Colonic mucosa (tissue), 4 donors: ENCODE results near the gene RUNX3. TPM values are rescaled to one million over a fixed set of nuclear protein-coding genes. Genes with fewer than 3 reads are reported as not detected.
A peak's percentile ranks its signal among the peaks of the same experiment; 100 is the strongest.

Experiments
- DNase-seq: peaks from one replicate; pipeline ENCODE4 v3.0.0-alpha.2; 2020
- H3K27ac ChIP-seq: fragments of 200-600 bp; one replicate; pipeline ENCODE4 v1.8.0; 2021
- H3K27me3 ChIP-seq: fragments of 200-600 bp; one replicate; pipeline ENCODE4 v1.8.0; 2021
- H3K36me3 ChIP-seq: fragments of 200-600 bp; one replicate; pipeline ENCODE4 v1.8.0; 2021
- H3K4me1 ChIP-seq: fragments of 200-600 bp; one replicate; pipeline ENCODE4 v1.8.0; 2021; ENCODE audit warnings: mild to moderate bottlenecking
- H3K4me3 ChIP-seq: fragments of 200-600 bp; one replicate; pipeline ENCODE4 v1.8.0; 2021
- H3K9ac ChIP-seq, 2 donors: one replicate each; pipeline ENCODE4 v1.7.0; 2013; ENCODE audit warnings: control low read depth in 2 of 2, low read depth in 2 of 2, low read length in 2 of 2
- H3K9me3 ChIP-seq: fragments of 200-600 bp; one replicate; pipeline ENCODE4 v1.8.0; 2021
- CTCF ChIP-seq: fragments of 200-600 bp; IDR thresholded peaks from one replicate; pipeline ENCODE4 v1.8.0; 2022; ENCODE audit warnings: antibody characterized with exemption, mild to moderate bottlenecking
- intact Hi-C: fragments of 100-400 bp; cut with DNase I; formaldehyde crosslinking; loops from one replicate; pipeline ENCODE4 v1.14.1; 2022
- total RNA-seq, 2 donors: library from RNA; stranded (reverse); fragmentation: NEBNext Ultra II Directional in 1 of 2; extraction: Animal tissue kit (Norgen Biotek cat#: 25700) in 1 of 2; gene quantifications; one replicate each; pipeline ENCODE4 v1.2.1, GENCODE V29; 2021
- donor health status: healthy.
- donor health status: DM: no; HTN: no; CAD: no.
- donor health status: DM: no; HTN: no; CAD: no.

The RUNX3 gene
- total RNA-seq, 2 donors from 2014 or later, result 1.6 to 3.2 TPM

- Histone ChIP-seq H3K36me3 (no peaks in the 10 kb centered on the region), H3K27me3 (peaks cover 52% of the 10 kb centered on the region), H3K27ac (no peak overlapping the region), H3K9me3 (no peaks in the 10 kb centered on the region), H3K4me3 (no peak overlapping the region), H3K4me1 (peaks cover 13% of the 10 kb centered on the region), H3K9ac (no peak overlapping the region)
- TF ChIP-seq CTCF, result no peak
- DNase-seq, result no peak
- intact Hi-C loops, result loop anchor here (5.0 kb wide), 3 partner anchors 104 to 269 kb away; no protein-coding TSS in a partner anchor
Observed at GRCh38 chr1:24933468-24933867, 3.4 kb upstream of the RUNX3 start.

- H3K27me3 ChIP-seq, result peaks cover 58% of the 10 kb centered on the region
- DNase-seq, result no peak
- intact Hi-C loops, result loop anchor here (5.0 kb wide), 3 partner anchors 104 to 269 kb away; no protein-coding TSS in a partner anchor
- H3K9me3 ChIP-seq, result no peaks in the 10 kb centered on the region
- H3K36me3 ChIP-seq, result no peaks in the 10 kb centered on the region
- H3K4me1 ChIP-seq, result peaks cover 13% of the 10 kb centered on the region
- no peak for TF ChIP-seq CTCF
- no peak overlapping the region for H3K27ac ChIP-seq
- H3K9ac ChIP-seq, result no peak overlapping the region
- H3K4me3 ChIP-seq, result no peak overlapping the region
Observed at GRCh38 chr1:24932725-24933294, 2.7 kb upstream of the RUNX3 start.

DNA sequence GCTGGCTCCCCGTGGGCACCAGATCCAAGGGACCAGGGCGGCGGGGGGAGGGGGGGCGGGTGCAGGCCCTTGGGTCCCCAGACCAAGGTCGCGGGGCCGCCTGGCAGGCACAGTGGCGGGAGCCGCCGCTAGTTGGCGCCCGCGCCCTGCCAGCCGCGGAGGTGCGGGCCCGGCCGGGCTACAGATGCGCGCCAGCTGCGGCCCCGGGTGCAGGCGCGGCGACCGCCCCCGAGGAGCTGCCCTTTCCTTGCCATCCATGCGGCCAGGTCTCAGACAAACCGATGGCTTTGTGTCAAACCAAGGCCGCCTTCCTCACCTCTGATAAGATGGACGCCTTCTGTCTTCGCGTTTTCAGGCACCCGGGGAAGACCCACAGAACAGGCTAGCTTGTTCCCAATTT, 2.2 kb upstream of the RUNX3 start:
- Histone ChIP-seq H3K27me3 (peaks cover 64% of the 10 kb centered on the region), H3K9ac (no peak overlapping the region), H3K9me3 (no peaks in the 10 kb centered on the region), H3K4me3 (no peak overlapping the region), H3K27ac (no peak overlapping the region), H3K4me1 (peaks cover 13% of the 10 kb centered on the region), H3K36me3 (no peaks in the 10 kb centered on the region)
- DNase-seq, result no peak
- intact Hi-C loops, result loop anchor here (5.0 kb wide), 3 partner anchors 105 to 270 kb away; no protein-coding TSS in a partner anchor
- peak; percentile 87 for TF ChIP-seq CTCF

GRCh38 chr1:24931468-24932231, 1.6 kb upstream of the RUNX3 start:
- no peaks in the 10 kb centered on the region for H3K9me3 ChIP-seq
- no peak overlapping the region for H3K4me3 ChIP-seq
- H3K4me1 ChIP-seq, result peaks cover 17% of the 10 kb centered on the region
- no peak for DNase-seq
- no peaks in the 10 kb centered on the region for H3K36me3 ChIP-seq
- TF ChIP-seq CTCF, result no peak
- intact Hi-C loops, result loop anchor here (5.0 kb wide), 3 partner anchors 106 to 271 kb away; no protein-coding TSS in a partner anchor
- H3K27me3 ChIP-seq, result peaks cover 70% of the 10 kb centered on the region
- no peak overlapping the region for H3K27ac ChIP-seq
- H3K9ac ChIP-seq, result no peak overlapping the region

DNA sequence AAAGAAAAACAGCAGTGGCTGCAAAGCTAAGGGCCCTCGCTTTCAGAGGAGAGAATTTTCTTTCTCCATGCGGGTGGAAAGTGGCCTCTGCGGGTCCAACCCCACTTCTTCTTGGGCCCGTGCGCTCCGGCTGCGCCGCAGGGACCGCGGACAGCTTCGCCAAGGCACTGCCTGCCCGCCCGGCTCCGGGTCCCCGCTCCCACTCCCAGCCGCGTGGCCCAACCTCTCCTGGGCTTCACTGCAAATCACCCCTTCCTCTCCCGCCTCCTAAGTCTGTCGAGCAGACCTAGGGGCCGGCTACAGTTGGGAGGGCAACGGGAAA, 1.0 kb upstream of the RUNX3 start:
- Histone ChIP-seq H3K9me3 (no peaks in the 10 kb centered on the region), H3K27me3 (peaks cover 75% of the 10 kb centered on the region), H3K36me3 (no peaks in the 10 kb centered on the region), H3K27ac (no peak overlapping the region), H3K4me3 (no peak overlapping the region), H3K9ac (no peak overlapping the region), H3K4me1 (peaks cover 17% of the 10 kb centered on the region)
- intact Hi-C loops, result loop anchor here (5.0 kb wide), 3 partner anchors 106 to 271 kb away; no protein-coding TSS in a partner anchor
- no peak for TF ChIP-seq CTCF
- DNase-seq, result no peak
